Measurements from ENCODE around the gene EIF3C. TPM values are rescaled to one million over a fixed set of nuclear protein-coding genes. Genes with fewer than 3 reads are reported as not detected.
A peak's percentile ranks its signal among the peaks of the same experiment; 100 is the strongest.
"Not testable (repeated sequence)": the region's sequence is repeated elsewhere in the genome, so short reads cannot be mapped to it uniquely, and the experiment has no call there.

Gene EIF3C
- total RNA-seq, 4 donors from 2014 or later, result 52.8 to 426 (median 286) TPM

DNA sequence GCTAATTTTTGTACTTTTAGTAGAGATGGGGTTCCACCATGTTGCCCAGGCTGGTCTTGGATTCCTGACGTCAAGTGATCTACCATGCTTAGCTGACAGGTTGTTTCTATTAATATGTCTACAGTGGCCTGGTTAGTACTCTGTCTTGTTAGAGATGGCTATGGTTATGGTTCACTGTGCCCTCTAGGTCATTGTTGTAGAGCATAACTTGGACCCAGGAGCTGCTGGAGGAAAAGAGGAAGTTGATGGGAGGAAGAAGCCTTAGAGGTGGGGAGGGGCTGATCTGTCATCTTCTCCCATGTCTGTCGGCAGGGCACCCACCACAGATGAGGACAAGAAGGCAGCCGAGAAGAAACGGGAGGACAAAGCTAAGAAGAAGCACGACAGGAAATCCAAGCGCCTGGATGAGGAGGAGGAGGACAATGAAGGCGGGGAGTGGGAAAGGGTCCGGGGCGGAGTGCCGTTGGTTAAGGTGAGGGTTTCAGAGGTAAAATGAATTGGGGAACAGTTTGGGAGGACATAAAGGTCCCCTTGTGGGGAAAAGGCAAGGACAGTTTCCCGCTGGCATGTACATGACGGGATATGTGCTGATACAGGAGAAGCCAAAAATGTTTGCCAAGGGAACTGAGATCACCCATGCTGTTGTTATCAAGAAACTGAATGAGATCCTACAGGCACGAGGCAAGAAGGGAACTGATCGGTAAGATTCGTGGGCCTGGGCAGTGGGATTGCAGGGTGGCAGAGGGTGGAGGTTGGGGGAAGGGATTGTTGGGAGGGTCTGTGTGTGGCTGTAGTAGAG is 11.8 kb downstream of the EIF3C start:
- H3K4me1 ChIP-seq; H3K36me3 ChIP-seq; H3K27me3 ChIP-seq; DNase-seq; H3K27ac ChIP-seq; H3K9me3 ChIP-seq; intact Hi-C loops (cut with DNase I; ENCODE audit: low total_unique reads); H3K4me3 ChIP-seq: not testable (repeated sequence)

DNA sequence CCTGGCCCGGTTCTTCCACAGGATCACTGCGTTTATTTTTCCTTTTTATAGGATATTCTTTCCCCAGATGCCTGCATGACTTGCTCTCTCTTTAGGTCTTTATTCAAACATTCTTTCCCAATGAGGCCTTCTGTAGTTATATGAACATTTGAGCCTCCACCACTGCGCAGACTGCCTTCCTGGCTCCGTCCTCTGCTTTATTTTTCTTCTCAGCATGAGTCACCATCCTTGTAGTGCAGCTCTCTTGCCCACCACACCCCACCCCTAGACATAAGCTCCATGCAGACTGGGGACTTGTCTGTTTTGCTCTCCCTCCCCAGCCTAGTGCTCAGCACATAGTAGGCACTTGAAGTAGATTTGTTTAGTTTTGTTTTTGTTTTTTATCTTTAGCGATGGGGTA is 20.0 kb downstream of the EIF3C start:
- H3K9me3 ChIP-seq; H3K36me3 ChIP-seq; H3K4me1 ChIP-seq; H3K27ac ChIP-seq; H3K4me3 ChIP-seq; DNase-seq; H3K27me3 ChIP-seq; intact Hi-C loops (cut with DNase I; ENCODE audit: low total_unique reads): not testable (repeated sequence)

DNA sequence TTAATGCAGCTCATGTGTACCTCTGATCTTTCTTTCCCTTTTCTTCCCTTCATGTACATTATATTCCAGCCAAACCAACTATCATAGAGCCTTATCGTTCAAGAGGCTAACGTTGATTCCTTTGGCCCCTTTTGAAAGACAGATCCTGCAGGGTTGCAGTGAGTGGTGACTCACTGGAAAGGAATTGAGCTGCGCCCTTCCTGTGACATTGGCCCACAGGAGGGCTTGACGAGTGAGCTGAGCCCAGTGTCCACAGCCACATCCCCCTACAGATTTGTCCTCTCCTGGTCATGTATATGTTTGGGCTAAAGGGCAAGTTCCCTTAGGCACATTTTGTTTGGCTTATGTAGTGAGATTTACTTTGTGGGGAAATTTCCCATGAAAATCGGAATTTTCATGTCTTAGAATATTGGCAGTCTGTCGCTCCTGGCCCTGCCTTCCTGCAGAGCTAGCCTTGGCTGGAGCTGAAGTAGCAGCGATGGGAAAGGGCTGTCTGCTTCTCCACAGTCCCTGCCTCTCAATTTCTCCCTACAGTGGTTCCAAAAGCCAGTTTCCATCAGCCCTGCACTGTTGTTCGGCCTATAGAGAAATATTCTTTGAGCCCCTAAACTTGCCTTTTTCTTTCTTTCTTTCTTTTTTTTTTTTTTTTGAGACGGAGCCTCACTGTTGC is 21.3 kb downstream of the EIF3C start:
- intact Hi-C loops (cut with DNase I; ENCODE audit: low total_unique reads); DNase-seq; H3K27me3 ChIP-seq; H3K27ac ChIP-seq; H3K36me3 ChIP-seq; H3K4me3 ChIP-seq; H3K4me1 ChIP-seq; H3K9me3 ChIP-seq: not testable (repeated sequence)

DNA sequence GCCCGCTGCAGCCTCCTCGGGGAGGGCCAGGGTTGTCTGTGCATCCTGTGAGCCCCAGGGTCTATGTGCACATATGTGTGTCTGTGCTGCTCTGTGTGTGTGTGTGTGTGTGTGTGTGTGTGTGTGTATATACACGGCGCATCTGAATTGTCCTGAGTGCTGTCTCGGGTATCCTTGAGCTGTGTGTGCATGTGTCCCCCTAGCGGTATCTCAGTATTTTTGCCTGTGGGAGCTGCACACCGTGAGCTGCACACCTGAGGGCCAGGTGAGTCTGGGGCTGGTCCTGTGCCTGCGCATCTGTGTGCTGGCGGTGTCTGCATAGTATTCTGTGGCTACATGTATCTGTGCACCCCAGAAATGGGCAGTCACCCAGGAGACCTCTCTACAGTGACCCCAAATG is 28.5 kb downstream of the EIF3C start:
- H3K4me1 ChIP-seq; intact Hi-C loops (cut with DNase I; ENCODE audit: low total_unique reads); H3K9me3 ChIP-seq; H3K27me3 ChIP-seq; DNase-seq; H3K36me3 ChIP-seq; H3K4me3 ChIP-seq; H3K27ac ChIP-seq: not testable (repeated sequence)

DNA sequence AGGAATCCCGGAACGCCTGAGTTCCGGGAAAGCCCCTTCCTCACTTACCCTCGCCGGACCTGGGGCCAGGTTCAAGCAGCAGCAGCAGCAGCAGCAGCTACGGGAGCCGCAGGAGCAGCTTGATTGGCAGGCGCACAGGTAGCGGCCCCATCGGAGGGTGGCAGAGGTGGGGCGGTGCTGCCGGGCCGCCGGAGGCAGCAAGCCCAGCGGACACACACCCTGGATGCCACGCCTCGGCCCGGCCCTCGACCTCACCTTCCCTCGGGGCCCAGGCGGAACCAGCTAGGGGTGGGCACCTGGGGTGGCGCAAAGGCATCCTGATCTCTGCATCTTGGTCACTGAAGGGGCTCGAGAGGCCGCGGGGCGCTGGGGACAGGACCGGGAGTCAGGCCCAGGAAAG is 29.4 kb downstream of the EIF3C start:
- H3K9me3 ChIP-seq; intact Hi-C loops (cut with DNase I; ENCODE audit: low total_unique reads); H3K4me3 ChIP-seq; H3K4me1 ChIP-seq; DNase-seq; H3K27me3 ChIP-seq; H3K27ac ChIP-seq; H3K36me3 ChIP-seq: not testable (repeated sequence)

- H3K4me3 ChIP-seq; H3K27me3 ChIP-seq; H3K27ac ChIP-seq; H3K9me3 ChIP-seq; H3K4me1 ChIP-seq; H3K36me3 ChIP-seq; intact Hi-C loops (cut with DNase I; ENCODE audit: low total_unique reads); DNase-seq: not testable (repeated sequence)
Measured at GRCh38 chr16:28741295-28741694, 30.0 kb downstream of the EIF3C start.

GRCh38 chr16:28746618-28747350 is 35.5 kb downstream of the EIF3C start:
- intact Hi-C loops (cut with DNase I; ENCODE audit: low total_unique reads); DNase-seq; H3K9me3 ChIP-seq; H3K4me3 ChIP-seq; H3K4me1 ChIP-seq; H3K27me3 ChIP-seq; H3K36me3 ChIP-seq; H3K27ac ChIP-seq: not testable (repeated sequence)

DNA sequence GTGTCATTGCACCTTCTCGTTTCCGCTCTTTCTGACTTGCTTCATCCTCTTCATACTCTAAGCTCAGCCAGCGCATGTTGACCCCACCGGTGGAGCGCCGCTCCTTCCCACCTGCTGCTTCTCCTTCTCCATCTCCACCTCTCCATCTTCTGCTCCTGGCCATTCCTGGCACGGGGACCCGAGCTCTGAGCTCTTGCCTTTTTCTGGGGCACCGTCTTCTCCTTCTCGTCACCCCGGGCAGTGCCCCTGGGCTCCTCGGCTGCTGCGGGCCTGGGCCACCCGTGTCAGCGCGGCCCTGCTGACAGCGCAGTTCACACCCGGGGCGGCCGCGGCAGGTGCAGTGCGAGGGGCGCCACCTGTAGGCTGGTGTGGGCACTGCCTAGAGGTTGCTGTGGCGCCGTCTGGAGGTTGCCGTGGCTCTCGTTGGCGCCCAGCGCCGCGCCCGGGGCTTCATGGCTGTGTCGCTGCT is 38.8 kb downstream of the EIF3C start:
- H3K36me3 ChIP-seq; H3K4me3 ChIP-seq; intact Hi-C loops (cut with DNase I; ENCODE audit: low total_unique reads); H3K27me3 ChIP-seq; H3K9me3 ChIP-seq; H3K4me1 ChIP-seq; H3K27ac ChIP-seq: not testable (repeated sequence)
- peak in 1 of 2 donors; percentile 16 for DNase-seq
- peak in 1 of 4 experiments; percentile 17 for TF ChIP-seq CTCF (IDR thresholded peaks at IDR 0.05)

- not testable (repeated sequence) for H3K36me3 ChIP-seq, H3K4me3 ChIP-seq
Measured at GRCh38 chr16:28750469-28751067, 39.3 kb downstream of the EIF3C start.

DNA sequence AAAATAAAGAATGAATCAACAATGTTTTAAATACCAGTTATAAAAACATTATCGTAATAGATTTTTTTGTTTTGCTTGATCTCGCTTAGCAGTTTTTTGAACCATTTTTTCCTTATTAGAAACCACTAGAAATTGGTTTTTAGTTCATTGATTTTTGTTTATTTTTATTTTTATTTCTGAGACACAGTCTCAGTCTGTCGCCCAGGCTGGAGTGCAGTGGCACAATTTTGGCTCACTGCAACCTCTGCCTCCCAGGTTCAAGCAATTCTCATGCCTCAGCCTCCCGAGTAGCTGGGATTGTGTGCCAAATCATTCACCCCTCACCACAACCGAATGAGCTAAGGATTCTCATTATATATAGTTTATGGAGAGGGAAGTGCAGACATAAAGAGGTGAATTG is 40.2 kb downstream of the EIF3C start, which contains the start of gene NPIPB9:
Gene NPIPB9, plus strand, starts transcription at position 301 of the 400 bp plus-strand sequence.
- H3K4me3 ChIP-seq; H3K27me3 ChIP-seq; intact Hi-C loops (cut with DNase I; ENCODE audit: low total_unique reads); DNase-seq; H3K4me1 ChIP-seq; H3K9me3 ChIP-seq; H3K36me3 ChIP-seq; H3K27ac ChIP-seq: not testable (repeated sequence)

More at GRCh38 chr16:28750469-28751067, 39.3 kb downstream of the EIF3C start:
- H3K4me1 ChIP-seq; H3K27ac ChIP-seq; H3K27me3 ChIP-seq; intact Hi-C loops (cut with DNase I; ENCODE audit: low total_unique reads); DNase-seq; H3K9me3 ChIP-seq: not testable (repeated sequence)

GRCh38 chr16:28781697-28782096 is 70.4 kb downstream of the EIF3C start:
- H3K27me3 ChIP-seq; H3K4me3 ChIP-seq; H3K36me3 ChIP-seq; H3K9me3 ChIP-seq; intact Hi-C loops (cut with DNase I; ENCODE audit: low total_unique reads); H3K4me1 ChIP-seq; DNase-seq; H3K27ac ChIP-seq: not testable (repeated sequence)
